SK-N-SH (cell line): ENCODE data around the gene MYL1. TPM values are rescaled to one million over a fixed set of nuclear protein-coding genes. Genes with fewer than 3 reads are reported as not detected.

Experiments used
- CTCF ChIA-PET: fragments of 300-600, 350-600 bp; formaldehyde crosslinking; extraction: SDS; loops from one replicate; lab custom pipeline; 2021; lab: Yijun Ruan, JAX
- POLR2A ChIA-PET: fragments of 350-600 bp; sonication (Branson Sonifier 250); formaldehyde crosslinking; extraction: SDS; loops from one replicate; lab custom pipeline; 2020; ENCODE audit warnings: antibody characterized with exemption, inconsistent platforms; lab: Yijun Ruan, JAX
- DNase-seq: peaks from one replicate; pipeline ENCODE4 v3.0.0; 2012
- H2AFZ ChIP-seq: fragments of 200-600 bp; sonication (generic); 2 replicates; pipeline ENCODE4 v1.8.1; 2016; ENCODE audit warnings: antibody characterized with exemption, mild to moderate bottlenecking, low read depth
- H3F3A ChIP-seq: fragments of 200-600 bp; sonication (generic); replicated peaks from 2 replicates; pipeline ENCODE3; 2016; ENCODE audit warnings: antibody characterized with exemption, mild to moderate bottlenecking; ENCODE audit not compliant: insufficient read depth
- H3K27ac ChIP-seq, 2 experiments: fragments of 200-500 bp in 1 of 2; fragments of 200-600 bp in 1 of 2; sonication (Bioruptor generic) in 1 of 2; sonication (generic), shearing (Covaris generic) in 1 of 2; 2 replicates each; pipeline versions ENCODE4 v1.5.1 to v1.6.1; 2014 to 2016; ENCODE audit warnings: low read depth in 2 of 2, inconsistent platforms in 1 of 2, low read length in 1 of 2, mild to moderate bottlenecking in 1 of 2, mixed read lengths in 1 of 2
- H3K27me3 ChIP-seq: fragments of 200-600 bp; sonication (generic), shearing (Covaris generic); 2 replicates; pipeline ENCODE4 v1.6.1; 2016; ENCODE audit warnings: mixed run types; ENCODE audit not compliant: insufficient read depth
- H3K36me3 ChIP-seq, 2 experiments: fragments of 200-500 bp in 1 of 2; fragments of 200-600 bp in 1 of 2; sonication (Bioruptor generic) in 1 of 2; sonication (generic) in 1 of 2; replicated peaks in 1 of 2; 2 replicates each; pipeline versions ENCODE3 to v1.5.1; 2014 to 2016; ENCODE audit warnings: low read length in 1 of 2, mild to moderate bottlenecking in 1 of 2; ENCODE audit not compliant: insufficient read depth in 2 of 2, control insufficient read depth in 1 of 2
- H3K4me1 ChIP-seq, 2 experiments: fragments of 200-500 bp in 1 of 2; fragments of 200-600 bp in 1 of 2; sonication (Bioruptor generic) in 1 of 2; sonication (generic), shearing (Covaris generic) in 1 of 2; 2 replicates each; pipeline versions ENCODE4 v1.5.1 to v1.6.1; 2014 to 2016; ENCODE audit warnings: low read depth in 1 of 2, low read length in 1 of 2, mixed run types in 1 of 2; ENCODE audit not compliant: insufficient read depth in 2 of 2, control insufficient read depth in 1 of 2
- H3K4me2 ChIP-seq: fragments of 200-600 bp; sonication (generic), shearing (Covaris generic); 2 replicates; pipeline ENCODE4 v1.6.1; 2017; ENCODE audit warnings: mixed run types
- H3K4me3 ChIP-seq, 2 experiments: fragments of 200-500 bp in 1 of 2; fragments of 200-600 bp in 1 of 2; sonication (Bioruptor generic) in 1 of 2; sonication (generic), shearing (Covaris generic) in 1 of 2; 2 replicates each; pipeline versions ENCODE4 v1.5.1 to v1.8.1; 2014 to 2016; ENCODE audit warnings: low read depth in 2 of 2, inconsistent platforms in 1 of 2, low read length in 1 of 2, mild to moderate bottlenecking in 1 of 2, mixed read lengths in 1 of 2, moderate library complexity in 1 of 2
- H3K79me2 ChIP-seq: fragments of 200-600 bp; sonication (generic); 2 replicates; pipeline ENCODE4 v1.8.1; 2017; ENCODE audit warnings: mild to moderate bottlenecking; ENCODE audit not compliant: insufficient read depth
- H3K9ac ChIP-seq: fragments of 200-600 bp; sonication (generic); 2 replicates; pipeline ENCODE4 v1.6.1; 2017; ENCODE audit warnings: mixed run types
- H3K9me2 ChIP-seq: fragments of 200-600 bp; sonication (generic); 2 replicates; pipeline ENCODE4 v1.6.1; 2017; ENCODE audit warnings: mixed run types
- H3K9me3 ChIP-seq: fragments of 200-600 bp; sonication (generic); 2 replicates; pipeline ENCODE4 v1.6.1; 2017; ENCODE audit warnings: mixed run types, mild to moderate bottlenecking, moderate library complexity
- H4K20me1 ChIP-seq: fragments of 200-600 bp; sonication (generic); 2 replicates; pipeline ENCODE4 v1.6.1; 2017; ENCODE audit warnings: mild to moderate bottlenecking, mixed run types; ENCODE audit not compliant: insufficient read depth
- CHD2 ChIP-seq: fragments of 150-350 bp; IDR thresholded peaks from 2 replicates; pipeline ENCODE4 v1.6.1; 2018; ENCODE audit warnings: low read length; ENCODE audit not compliant: partially characterized antibody
- ELF1 ChIP-seq: IDR thresholded peaks from 2 replicates; pipeline ENCODE4 v1.4.0; 2012
- EP300 ChIP-seq, 2 experiments: IDR thresholded peaks; 2 replicates each; pipeline versions ENCODE4 v1.4.0 to v1.6.1; 2012; ENCODE audit warnings: borderline replicate concordance in 1 of 2, low read depth in 1 of 2, low read length in 1 of 2
- FOSL2 ChIP-seq: IDR thresholded peaks from 2 replicates; pipeline ENCODE4 v1.4.0; 2012; ENCODE audit warnings: low read depth, mild to moderate bottlenecking, moderate library complexity, borderline replicate concordance
- FOXJ3 ChIP-seq: sonication (generic); formaldehyde crosslinking; IDR thresholded peaks from 2 replicates; pipeline ENCODE4 v1.5.1; 2020; ENCODE audit warnings: mild to moderate bottlenecking, missing genetic modification reagents
- GABPA ChIP-seq: IDR thresholded peaks from 2 replicates; pipeline ENCODE4 v1.4.0; 2012; ENCODE audit warnings: low read depth, mild to moderate bottlenecking
- GATA2 ChIP-seq: sonication (generic); formaldehyde crosslinking; IDR thresholded peaks from 2 replicates; pipeline ENCODE4 v1.5.0; 2020; ENCODE audit warnings: mild to moderate bottlenecking, missing genetic modification reagents
- JUND ChIP-seq: IDR thresholded peaks from 2 replicates; pipeline ENCODE4 v1.4.0; 2012
- MEF2A ChIP-seq: IDR thresholded peaks from 2 replicates; pipeline ENCODE4 v1.4.0; 2012; ENCODE audit warnings: low read depth, borderline replicate concordance
- MXI1 ChIP-seq: IDR thresholded peaks from 2 replicates; pipeline ENCODE4 v1.6.1; 2012; ENCODE audit warnings: mild to moderate bottlenecking, low read depth, low read length, improper control_type of control experiment
- NFIC ChIP-seq: IDR thresholded peaks from 2 replicates; pipeline ENCODE4 v1.4.0; 2012; ENCODE audit warnings: borderline replicate concordance
- RCOR1 ChIP-seq: fragments of 150-350 bp; IDR thresholded peaks from 2 replicates; pipeline ENCODE4 v1.6.1; 2017; ENCODE audit warnings: antibody characterized with exemption, low read length
- RFX5 ChIP-seq: IDR thresholded peaks from 2 replicates; pipeline ENCODE4 v1.6.1; 2012; ENCODE audit warnings: mild to moderate bottlenecking, improper control_type of control experiment, low read length
- SIN3A ChIP-seq: IDR thresholded peaks from 2 replicates; pipeline ENCODE4 v1.6.1; 2012; ENCODE audit warnings: low read depth, mild to moderate bottlenecking, low read length, moderate library complexity, borderline replicate concordance
- SMC3 ChIP-seq: IDR thresholded peaks from 2 replicates; pipeline ENCODE4 v1.6.1; 2012; ENCODE audit warnings: low read depth, low read length, improper control_type of control experiment
- TAF1 ChIP-seq: IDR thresholded peaks from 2 replicates; pipeline ENCODE4 v1.6.1; 2012; ENCODE audit warnings: low read depth, mild to moderate bottlenecking, low read length, moderate library complexity, borderline replicate concordance
- TEAD4 ChIP-seq: IDR thresholded peaks from 2 replicates; pipeline ENCODE4 v1.4.0; 2012; ENCODE audit warnings: mild to moderate bottlenecking, borderline replicate concordance; ENCODE audit not compliant: insufficient read depth
- WGBS: methylation state at CpG from one replicate; pipeline ENCODE4 v1.1.6; 2017; ENCODE audit warnings: low lambda C conversion rate; 5-methylcytosine and 5-hydroxymethylcytosine counted together
- polyA plus RNA-seq, 3 experiments: library from polyadenylated mRNA; depleted of rRNA; stranded (reverse); fragments of >200 nt; gene quantifications; 2 replicates each; pipeline ENCODE4 v1.2.3, GENCODE V29; 2012
- TF ChIP-seq, protein P1 (sequence below): IDR thresholded peaks from 2 replicates; pipeline ENCODE4; 2012
- TF ChIP-seq, protein P2 (sequence below): fragments of 150-350 bp; IDR thresholded peaks from 2 replicates; pipeline ENCODE4 v1.6.1; 2016; ENCODE audit warnings: mild to moderate bottlenecking, low read depth, low read length

Gene MYL1
- polyA plus RNA-seq, 1 of the 3 experiments (the other 2 are of a cell fraction): not detected

DNA sequence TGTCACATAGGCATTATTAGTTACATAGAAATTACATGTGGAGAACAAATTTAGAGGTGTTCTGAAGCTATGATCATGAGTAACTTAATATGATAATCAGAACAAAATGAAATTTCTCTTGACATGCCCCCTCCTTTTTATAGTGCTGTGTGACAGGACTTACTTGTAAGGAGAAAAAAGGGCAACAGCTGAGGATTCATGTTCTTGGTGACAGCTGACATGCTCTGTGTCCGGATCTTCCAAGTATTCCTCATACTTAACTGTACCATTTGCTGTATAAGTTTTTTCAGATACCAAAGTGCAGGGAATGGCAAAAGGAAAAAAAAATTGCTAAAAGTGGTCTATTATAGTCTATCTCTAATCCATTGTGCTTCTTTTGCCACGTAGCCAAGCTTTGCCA, 3.5 kb upstream of the MYL1 start (continued):
- TF ChIP-seq RFX5 (no peak), ELF1 (no peak), MEF2A (no peak), FOXJ3 (CRISPR knock-in tag) (no peak), FOSL2 (no peak), SIN3A (no peak), SMC3 (no peak), CHD2 (no peak), GABPA (no peak)
- TF ChIP-seq, protein P1, sequence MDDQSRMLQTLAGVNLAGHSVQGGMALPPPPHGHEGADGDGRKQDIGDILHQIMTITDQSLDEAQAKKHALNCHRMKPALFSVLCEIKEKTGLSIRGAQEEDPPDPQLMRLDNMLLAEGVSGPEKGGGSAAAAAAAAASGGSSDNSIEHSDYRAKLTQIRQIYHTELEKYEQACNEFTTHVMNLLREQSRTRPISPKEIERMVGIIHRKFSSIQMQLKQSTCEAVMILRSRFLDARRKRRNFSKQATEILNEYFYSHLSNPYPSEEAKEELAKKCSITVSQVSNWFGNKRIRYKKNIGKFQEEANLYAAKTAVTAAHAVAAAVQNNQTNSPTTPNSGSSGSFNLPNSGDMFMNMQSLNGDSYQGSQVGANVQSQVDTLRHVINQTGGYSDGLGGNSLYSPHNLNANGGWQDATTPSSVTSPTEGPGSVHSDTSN: no peak

DNA sequence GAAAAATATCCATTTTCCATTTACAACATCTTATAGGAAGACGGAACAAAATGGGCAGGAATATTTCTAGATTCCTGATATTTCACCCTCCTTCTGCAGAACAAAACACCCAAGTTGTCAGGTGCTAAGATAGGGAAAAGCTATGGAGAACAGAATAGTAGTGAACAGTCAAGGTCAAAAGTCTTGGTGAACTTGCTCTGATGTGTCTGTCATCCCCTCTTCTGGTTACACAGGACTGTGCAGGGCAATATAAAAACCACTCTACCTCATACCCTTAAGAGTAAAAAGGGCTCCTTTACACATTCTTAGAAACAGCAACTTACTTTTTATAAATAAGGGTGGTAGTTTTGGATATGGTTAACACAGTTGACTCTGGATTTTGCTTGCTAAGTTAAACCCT, 4.4 kb downstream of the MYL1 start:
- CTCF ChIA-PET: no interaction called here
- POLR2A ChIA-PET: no interaction called here
- no peaks in the 10 kb centered on the region for H3F3A ChIP-seq

DNA sequence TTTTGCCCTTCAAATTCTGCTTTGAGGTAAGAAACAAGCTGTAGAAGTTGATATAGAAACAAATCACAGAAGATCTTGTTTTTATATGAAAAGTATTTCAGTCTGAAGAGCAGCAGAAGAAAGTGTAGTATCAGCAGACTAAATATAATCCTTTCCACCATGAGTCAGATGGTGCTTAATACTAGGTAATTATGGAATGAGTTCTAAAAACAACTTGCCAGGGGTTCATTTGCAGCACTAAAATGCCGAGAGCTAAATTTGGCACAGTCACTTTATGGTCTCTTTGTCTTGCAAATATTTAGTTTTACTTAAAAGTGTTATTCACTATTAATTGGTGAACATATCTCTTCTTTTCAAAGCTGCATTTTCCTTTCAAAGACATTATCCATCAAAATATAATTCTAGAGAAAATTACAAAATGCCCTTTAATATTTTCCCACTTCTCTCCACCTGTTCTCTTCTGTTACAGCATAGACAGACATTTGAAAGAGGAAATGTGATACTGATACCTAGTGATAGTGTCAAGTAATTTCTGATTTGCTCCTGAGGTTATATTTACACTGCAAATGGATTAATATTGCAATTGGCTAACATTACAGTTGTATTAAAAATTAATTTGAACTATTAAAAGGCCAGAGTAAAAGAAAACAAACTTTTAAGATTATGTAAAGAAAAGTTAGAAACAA, 5.3 kb downstream of the MYL1 start:
- Histone ChIP-seq H3F3A (no peaks in the 10 kb centered on the region), H3K36me3 (no peaks in the 10 kb centered on the region), H3K79me2 (no peaks in the 10 kb centered on the region), H3K9me3 (no peaks in the 10 kb centered on the region), H3K4me1 (no peaks in the 10 kb centered on the region), H3K4me3 (no peak overlapping the region), H3K27ac (no peak overlapping the region), H4K20me1 (no peaks in the 10 kb centered on the region), H3K4me2 (no peak overlapping the region), H2AFZ (no peak overlapping the region), H3K9ac (no peak overlapping the region), H3K27me3 (no peaks in the 10 kb centered on the region; the same call in 1 of the 2 replicates), H3K9me2 (no peaks in the 10 kb centered on the region)
- CTCF ChIA-PET: no interaction called here
- DNase-seq: no peak
- POLR2A ChIA-PET: no interaction called here
- TF ChIP-seq GABPA: no peak
- no peak for TF ChIP-seq GATA2
- TF ChIP-seq EP300 (IDR thresholded peaks at IDR 0.05; ENCODE audit: borderline replicate concordance in 1 of 2, low read depth in 1 of 2, low read length in 1 of 2): no peak
- TF ChIP-seq CHD2: no peak
- no peak for TF ChIP-seq RCOR1
- TF ChIP-seq NFIC: no peak
- TF ChIP-seq SMC3: no peak
- TF ChIP-seq, protein P1: no peak
- TF ChIP-seq, protein P2, sequence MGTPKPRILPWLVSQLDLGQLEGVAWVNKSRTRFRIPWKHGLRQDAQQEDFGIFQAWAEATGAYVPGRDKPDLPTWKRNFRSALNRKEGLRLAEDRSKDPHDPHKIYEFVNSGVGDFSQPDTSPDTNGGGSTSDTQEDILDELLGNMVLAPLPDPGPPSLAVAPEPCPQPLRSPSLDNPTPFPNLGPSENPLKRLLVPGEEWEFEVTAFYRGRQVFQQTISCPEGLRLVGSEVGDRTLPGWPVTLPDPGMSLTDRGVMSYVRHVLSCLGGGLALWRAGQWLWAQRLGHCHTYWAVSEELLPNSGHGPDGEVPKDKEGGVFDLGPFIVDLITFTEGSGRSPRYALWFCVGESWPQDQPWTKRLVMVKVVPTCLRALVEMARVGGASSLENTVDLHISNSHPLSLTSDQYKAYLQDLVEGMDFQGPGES: no peak
- no peak for TF ChIP-seq MXI1
- no peak for TF ChIP-seq TEAD4
- TF ChIP-seq JUND: no peak
- no peak for TF ChIP-seq ELF1
- no peak for TF ChIP-seq TAF1
- 0% methylated on average over 1 of the region's 1 CpG for WGBS

More for the DNA sequence above, 4.4 kb downstream of the MYL1 start:
- Histone ChIP-seq H3K4me2 (no peak overlapping the region), H3K27ac (no peak overlapping the region), H3K9me2 (no peaks in the 10 kb centered on the region), H3K79me2 (no peaks in the 10 kb centered on the region), H3K9ac (no peak overlapping the region), H3K4me3 (no peak overlapping the region), H4K20me1 (no peaks in the 10 kb centered on the region), H2AFZ (no peak overlapping the region), H3K9me3 (no peaks in the 10 kb centered on the region)
- WGBS: 5% methylated on average over 1 of the region's 1 CpG
- TF ChIP-seq, protein P1: no peak
- TF ChIP-seq GATA2 (no peak), SMC3 (no peak)
- TF ChIP-seq, all 33 proteins: peak for 0
- no peak for DNase-seq
- no peaks in the 10 kb centered on the region for H3K4me1 ChIP-seq
- H3K36me3 ChIP-seq: no peaks in the 10 kb centered on the region
- H3K27me3 ChIP-seq: no peaks in the 10 kb centered on the region; the same call in 1 of the 2 replicates
